ENCODE results near the gene UBE2D3.

The UBE2D3 gene

GRCh38 chr4:102751941-102752340 is 75.4 kb downstream of the UBE2D3 start:
- Histone ChIP-seq H3K4me3 (ENCODE audit: low read length) (no peak overlapping the region), H2AFZ (ENCODE audit: low read length) (no peak overlapping the region), H3K9me2 (replicated peaks; ENCODE audit: insufficient read depth, low read length) (no peaks in the 10 kb centered on the region), H3K9ac (ENCODE audit: low read length) (no peak overlapping the region), H3K4me1 (ENCODE audit: low read length) (no peaks in the 10 kb centered on the region), H3K36me3 (replicated peaks; ENCODE audit: insufficient read depth, low read length) (no peaks in the 10 kb centered on the region), H3K27me3 (replicated peaks; ENCODE audit: insufficient read depth, low read length) (no peaks in the 10 kb centered on the region), H3K79me2 (ENCODE audit: low read length) (peaks cover 37% of the 10 kb centered on the region), H4K20me1 (ENCODE audit: insufficient read depth, low read length) (no peaks in the 10 kb centered on the region), H3K27ac (ENCODE audit: low read length) (no peak overlapping the region), H3K9me3 (replicated peaks; ENCODE audit: insufficient read depth, low read length) (no peaks in the 10 kb centered on the region), H3K4me2 (ENCODE audit: low read depth, low read length) (no peak overlapping the region), H3F3A (ENCODE audit: insufficient read depth, low read length) (no peaks in the 10 kb centered on the region)
- no peak for DNase-seq
- TF ChIP-seq EZH2 (optimal IDR thresholded peaks at IDR 0.05; ENCODE audit: low read depth, low read length) (no peak), EZH2phosphoT487 (IDR thresholded peaks at IDR 0.05; ENCODE audit: low read length) (no peak), CTCF (IDR thresholded peaks at IDR 0.05; ENCODE audit: low read length) (no peak)
